GM21528 (cell line): ENCODE results near the gene MAML3.
"Not testable (repeated sequence)": the region's sequence is repeated elsewhere in the genome, so short reads cannot be mapped to it uniquely, and the experiment has no call there.

Experiments
- ATAC-seq: cut with Tn5 transposase; IDR thresholded peaks from one replicate; pipeline ENCODE4 v1.9.1; 2021; ENCODE audit warnings: mild to moderate bottlenecking, moderate library complexity; ENCODE audit not compliant: unreplicated experiment, low FRiP score

The MAML3 gene

GRCh38 chr4:139972305-139972704, 181.7 kb downstream of the MAML3 start:
- no peak for ATAC-seq

DNA sequence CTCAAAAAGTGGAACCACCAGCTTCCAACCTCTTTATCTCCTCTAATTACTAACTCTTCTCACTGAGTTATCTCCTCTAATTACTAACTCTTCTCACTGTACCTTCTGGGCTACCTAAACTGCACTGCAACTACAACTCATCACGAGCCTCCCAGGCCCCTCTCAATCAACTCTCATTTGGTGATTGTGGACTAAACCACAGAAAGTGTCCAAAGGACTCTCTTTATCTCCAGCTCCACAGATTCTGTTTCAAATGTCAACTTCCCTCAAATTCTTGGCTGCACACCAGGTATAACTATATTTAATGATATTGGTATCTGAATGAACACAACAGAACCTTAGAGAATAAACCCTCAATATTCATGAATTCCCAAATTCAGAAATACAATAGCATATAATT, 182.9 kb downstream of the MAML3 start:
- no peak for ATAC-seq

DNA sequence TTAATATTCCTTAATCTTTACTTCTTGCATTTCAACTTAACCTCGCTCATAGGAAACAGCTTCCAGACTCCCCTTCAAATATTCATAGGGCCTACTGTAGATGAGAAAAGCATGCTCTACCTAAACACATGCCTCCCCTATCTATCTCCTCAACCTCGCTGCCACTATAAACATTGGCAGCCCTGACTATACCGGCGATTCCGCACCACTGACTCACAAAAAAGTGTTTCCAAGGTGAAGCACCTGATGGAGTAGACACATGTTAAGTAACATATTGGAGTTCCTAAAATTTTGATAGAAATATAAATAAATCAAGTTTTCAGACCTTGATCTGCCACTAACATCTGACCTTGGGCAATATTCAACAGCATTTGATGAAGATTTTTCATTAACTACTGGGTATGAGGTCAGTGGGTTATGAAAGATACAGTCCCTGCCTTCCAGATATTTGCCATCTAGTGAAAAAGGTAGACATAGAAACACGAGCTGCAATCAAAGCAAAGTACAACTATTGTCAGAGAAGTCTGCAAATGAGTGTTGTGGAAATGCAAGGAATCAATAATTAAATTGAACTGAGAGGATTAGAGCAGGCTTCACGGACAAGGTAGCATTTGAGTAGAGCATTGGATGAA, 184.2 kb downstream of the MAML3 start:
- ATAC-seq = no peak

- no peak for ATAC-seq
These were observed 185.2 kb downstream of the MAML3 start for GRCh38 chr4:139968831-139969230.

DNA sequence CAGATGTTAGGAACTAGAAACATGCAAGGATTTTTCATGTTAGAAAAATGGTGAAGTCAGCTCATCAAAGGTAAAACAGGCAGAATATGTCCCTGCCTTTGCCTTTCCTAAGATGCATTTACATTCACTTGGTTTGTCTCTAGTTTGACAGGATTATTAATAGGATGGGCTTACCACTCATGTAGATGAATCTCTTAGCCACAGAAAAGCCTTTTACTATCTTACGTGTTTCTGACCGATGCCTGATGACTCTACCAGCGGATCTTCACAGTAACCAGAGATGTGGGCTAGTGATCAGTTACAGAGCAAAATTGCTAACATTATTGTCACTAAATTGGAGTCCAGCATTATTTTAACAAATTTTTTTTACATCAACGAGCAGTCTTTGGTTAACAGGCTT, 187.6 kb downstream of the MAML3 start:
- no peak for ATAC-seq

DNA sequence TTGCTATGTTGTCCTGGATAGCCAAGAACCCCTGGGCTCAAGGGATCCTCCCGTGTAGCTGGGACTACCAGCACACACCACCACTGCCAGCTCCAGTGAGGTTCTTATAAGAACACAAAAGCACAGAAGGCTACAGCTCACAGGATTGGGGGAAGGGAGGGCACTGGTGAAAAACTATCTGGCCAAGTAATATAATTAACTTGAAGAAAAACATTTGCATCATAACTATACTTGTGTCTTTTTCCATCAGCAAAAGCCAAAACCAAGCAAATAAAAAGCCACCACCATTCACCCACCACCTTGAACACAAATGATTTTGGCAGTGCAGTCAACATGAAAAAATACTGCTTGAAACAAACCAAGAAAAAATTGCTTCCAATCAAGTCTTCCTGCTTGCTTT, 188.2 kb downstream of the MAML3 start:
- ATAC-seq = no peak

DNA sequence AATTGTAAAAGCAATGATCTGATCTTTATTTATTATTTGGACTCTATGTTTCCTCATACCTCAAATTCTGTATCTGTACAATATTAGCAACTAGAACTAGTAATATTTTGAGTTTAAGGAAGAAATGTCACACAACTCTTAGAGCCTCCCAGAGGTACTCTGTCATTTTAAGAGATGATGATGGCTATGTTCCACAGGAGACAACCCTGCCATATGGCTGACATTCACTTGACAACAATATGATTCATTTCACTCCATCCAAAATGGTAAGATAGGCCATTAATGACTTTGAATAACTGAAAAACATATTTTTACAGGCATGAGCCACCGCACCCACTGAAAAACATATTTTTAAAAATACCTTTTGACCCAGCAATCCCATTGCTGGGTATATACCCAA, 190.3 kb downstream of the MAML3 start:
- ATAC-seq = no peak

DNA sequence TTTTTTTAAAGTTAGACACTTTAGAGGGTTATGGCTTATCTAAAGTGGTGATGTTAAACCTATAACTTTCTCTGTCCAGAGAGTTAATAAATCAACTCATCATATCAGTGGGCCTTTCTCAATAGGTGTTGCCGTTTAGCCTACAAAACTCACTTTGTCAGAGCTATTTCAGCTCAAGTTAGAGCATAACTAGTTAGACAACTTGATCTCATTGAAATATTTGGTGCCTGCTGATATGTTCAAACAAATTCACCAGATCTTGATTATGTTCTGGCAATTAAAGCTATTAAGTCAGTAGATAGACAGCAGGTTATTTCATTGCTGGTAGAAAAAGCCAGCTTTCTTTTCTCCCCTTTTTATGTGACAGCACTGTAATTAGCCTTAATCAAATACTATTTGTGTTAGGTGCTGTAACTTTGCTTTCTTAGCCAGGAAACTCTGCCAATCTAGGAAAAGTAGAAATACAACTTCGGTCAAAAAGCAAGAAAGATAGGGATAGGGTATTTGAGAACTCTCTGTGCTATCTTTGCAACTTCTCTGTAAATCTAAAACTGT, 191.8 kb downstream of the MAML3 start:
- no peak for ATAC-seq

DNA sequence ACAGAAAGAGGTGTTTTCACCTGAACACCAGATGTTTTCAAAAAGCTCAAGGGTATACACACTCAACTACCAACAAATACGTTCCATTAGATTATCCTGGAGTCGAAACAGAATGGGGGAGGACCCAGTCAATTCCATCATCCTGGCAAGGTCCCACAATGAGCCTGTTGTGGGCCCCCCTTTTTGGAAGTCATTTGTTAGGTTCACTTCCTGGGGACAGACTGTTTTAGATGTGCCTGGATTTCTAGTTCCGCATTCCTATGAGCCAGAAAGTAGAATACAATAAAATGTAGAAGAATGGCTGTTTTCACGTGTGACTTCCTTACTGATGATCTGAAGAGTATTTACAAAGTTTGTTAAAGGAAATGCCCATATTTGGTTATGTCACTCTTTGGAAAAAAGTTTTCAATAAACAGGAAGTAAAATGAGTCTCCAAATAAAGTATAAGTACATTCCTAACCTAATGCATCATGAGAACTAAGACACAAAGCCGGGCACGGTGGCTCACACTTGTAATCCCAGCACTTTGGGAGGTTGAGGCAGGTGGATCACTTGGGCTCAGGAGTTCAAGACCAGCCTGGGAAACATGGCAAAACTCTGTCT, 192.5 kb downstream of the MAML3 start:
- no peak for ATAC-seq

- no peak for ATAC-seq
These were observed 194.6 kb downstream of the MAML3 start for GRCh38 chr4:139959396-139959795.

DNA sequence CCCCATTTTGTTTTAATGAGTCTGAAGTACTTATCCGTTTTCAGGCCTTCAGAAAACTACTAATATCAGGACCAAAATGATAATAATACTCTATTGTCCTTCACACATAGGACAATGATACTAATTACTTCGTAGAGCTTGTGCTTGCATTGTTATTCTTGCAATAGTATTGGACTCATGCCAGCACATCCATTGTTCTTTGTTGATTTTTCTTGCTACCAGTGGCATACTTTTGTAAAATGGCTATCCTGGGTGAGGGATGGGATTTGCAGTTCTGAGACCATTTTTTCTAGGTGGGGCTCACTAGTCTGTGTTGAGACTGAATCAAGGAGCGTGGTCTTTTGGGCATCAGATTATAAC, 195.3 kb downstream of the MAML3 start:
- no peak for ATAC-seq

DNA sequence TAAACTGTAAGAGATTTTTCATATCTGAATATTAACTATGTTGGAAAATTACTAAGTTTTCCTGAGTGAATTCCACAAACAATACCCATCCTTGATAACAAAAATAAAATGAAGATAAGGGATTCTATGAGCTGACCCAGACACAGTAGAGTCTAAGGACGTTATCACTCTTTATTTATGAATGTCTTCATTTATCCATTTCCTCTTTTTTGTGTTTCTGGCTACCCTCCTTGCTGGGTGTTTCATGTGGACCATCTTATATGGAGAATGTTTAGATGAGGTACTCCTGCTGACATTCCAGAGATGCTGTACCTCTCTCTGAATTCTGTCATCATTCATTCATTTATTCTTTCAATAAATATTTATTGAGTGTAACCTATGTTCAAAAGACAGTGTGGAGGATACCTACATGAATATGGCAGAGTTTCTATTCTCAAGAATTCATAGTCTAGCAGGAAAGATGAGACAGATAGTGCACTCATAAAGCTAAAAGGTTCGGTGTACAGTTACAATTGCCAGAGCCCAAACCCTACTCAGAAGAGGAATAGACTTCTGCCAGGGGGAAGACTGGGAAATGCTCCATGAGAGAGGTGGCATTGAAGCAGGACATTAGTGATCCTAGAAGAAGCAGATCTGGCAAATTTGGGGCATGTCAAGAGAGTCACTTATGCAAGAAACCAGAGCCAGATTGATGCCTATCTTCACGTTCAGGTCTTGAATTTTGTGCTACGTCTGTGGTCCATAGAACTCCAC, 195.8 kb downstream of the MAML3 start:
- no peak for ATAC-seq

- no peak for ATAC-seq
These were observed 196.9 kb downstream of the MAML3 start for GRCh38 chr4:139957065-139957464.

- ATAC-seq = no peak
These were observed 197.4 kb downstream of the MAML3 start for GRCh38 chr4:139956507-139957017.

DNA sequence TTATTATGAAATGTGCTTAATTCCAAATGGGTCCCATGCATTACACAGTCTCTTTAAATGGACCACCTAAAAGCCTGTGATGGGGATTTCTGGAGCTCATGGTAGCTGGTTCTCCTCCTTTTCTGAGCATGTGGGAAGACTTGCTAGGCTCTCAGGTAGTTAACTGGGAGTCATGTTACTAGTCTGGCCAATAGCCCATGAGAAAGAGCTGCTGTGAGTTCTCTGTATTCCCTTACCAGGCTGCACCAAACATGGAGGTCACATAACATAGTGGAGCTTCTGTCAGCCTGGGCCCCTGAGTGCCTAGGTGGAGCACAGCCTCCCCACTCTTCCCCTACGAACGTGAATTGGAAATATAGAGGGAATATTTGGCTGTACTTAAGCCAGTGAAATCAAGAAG, 198.4 kb downstream of the MAML3 start:
- ATAC-seq = no peak

DNA sequence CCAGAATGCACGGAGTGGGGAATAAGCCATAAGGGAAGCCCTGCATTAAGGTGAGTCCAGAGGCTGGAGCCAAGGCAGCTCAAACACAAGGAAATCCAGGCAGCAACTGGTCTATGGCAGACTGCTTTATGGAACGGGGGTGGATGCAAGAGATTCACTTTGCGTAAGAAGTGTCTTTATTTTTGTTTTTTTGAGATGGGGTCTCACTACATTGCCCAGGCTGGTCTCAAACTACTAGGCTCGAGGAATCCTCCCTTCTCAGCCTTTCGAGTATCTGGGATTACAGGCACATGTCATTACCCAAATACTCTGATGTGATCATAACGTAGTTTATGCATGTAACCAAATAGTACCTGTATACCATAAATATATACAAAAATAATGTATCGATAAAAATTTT, 199.5 kb downstream of the MAML3 start:
- no peak for ATAC-seq

DNA sequence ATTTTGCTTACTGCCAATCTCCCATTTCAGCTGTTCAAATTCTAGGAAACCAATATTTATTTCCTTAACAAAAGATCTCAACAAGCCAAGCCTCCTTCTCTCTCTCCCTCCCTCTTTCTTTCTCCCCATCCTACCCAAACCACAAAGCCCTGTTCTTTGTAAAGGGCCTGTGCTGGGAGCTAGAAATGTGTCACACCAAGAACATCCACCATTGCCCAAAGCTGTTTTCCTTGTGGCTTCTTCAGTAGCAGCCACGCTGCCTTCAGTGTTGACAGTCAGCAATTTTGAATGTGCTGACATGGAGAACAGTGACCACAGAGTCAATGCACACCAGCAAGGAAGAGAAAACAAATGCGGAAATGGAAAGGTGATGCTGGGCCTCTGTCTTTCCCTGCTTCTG, 203.0 kb downstream of the MAML3 start:
- ATAC-seq = peak; percentile 26

GRCh38 chr4:139950568-139950967, 203.4 kb downstream of the MAML3 start:
- ATAC-seq = peak; percentile 87

DNA sequence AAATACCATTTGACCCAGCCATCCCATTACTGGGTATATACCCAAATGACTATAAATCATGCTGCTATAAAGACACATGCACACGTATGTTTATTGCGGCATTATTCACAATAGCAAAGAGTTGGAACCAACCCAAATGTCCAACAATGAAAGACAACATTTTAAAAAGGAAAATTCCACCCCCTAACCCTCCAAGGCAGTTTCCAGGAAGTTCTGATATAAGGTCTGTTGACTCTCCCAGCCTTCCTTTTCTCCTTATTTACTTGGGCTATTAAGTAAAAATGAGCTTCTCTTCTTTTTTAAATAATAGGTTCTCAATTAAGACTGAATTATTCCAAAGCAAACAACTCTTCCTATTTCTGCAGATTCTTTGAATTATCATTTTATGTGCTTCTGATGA, 209.1 kb downstream of the MAML3 start:
- ATAC-seq = not testable (repeated sequence)

DNA sequence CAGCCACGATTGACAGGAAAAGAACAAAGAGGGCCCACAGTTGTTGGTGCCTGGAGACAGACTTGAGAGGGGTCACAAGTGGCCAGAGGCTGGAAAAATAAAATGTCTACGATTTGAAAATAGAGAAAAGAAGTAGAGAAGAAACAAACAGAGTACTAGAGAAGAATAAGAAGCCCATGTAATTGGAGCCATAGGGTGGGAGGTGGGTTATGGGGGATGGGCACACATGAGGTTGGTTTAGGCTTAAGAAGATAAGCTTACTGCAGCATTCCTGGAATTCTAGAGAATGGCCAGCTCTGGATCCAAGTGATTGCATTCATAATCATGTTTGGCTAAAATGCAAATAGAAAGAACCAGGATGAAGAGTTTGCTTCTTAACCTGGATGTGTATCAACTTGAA, 210.7 kb downstream of the MAML3 start:
- ATAC-seq = no peak

DNA sequence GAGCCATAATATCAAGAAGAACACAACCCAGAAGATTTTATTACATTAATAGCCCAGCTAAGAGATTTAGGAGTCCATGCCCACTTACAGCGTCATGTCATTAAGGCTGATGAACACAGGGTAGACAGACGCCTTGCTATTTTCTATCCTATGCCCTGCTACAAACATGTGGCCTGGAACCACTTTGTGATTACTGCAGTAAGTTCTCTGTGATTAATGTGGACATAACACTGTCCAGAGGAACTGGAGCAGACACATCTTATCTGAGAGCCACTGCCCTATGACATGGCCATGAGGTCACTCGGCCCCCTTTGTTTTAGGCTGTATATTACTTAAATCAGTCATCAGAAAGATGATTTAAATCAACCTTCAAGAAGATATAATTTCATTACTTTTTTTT, 211.7 kb downstream of the MAML3 start:
- no peak for ATAC-seq

DNA sequence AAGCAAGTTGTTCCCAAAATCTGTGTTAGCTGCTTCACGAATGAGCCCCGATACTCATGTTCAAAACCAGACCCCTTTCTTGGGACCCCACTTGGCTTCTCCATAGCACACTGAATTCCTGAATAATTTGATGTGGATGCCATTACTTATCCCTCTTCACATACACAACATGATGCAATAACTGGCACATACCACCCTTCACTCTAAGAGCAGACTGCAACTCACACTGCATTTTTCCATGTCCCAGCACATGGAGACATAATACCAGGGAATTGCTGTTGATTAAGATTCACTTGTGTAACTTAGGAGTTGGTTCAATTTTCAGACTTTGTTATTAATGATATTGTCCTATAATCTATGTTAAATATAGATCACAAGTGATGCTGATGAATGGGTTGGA, 213.4 kb downstream of the MAML3 start:
- ATAC-seq = no peak
